A204.1 (cell line): ENCODE data around the gene ZCCHC24.

Source experiments
- FAIRE-seq: peaks from 2 replicates; lab custom pipeline; 2012; peaks lifted over from hg19 to GRCh38; lab: Jason Lieb, UNC

Gene ZCCHC24

GRCh38 chr10:79383974-79384606, 61.3 kb downstream of the ZCCHC24 start:
- FAIRE-seq = no peak

- no peak for FAIRE-seq
Measured at GRCh38 chr10:79382491-79382941, 62.9 kb downstream of the ZCCHC24 start.

GRCh38 chr10:79381804-79382221, 63.6 kb downstream of the ZCCHC24 start:
- no peak for FAIRE-seq

GRCh38 chr10:79380946-79381721, 64.3 kb downstream of the ZCCHC24 start:
- no peak for FAIRE-seq

- no peak for FAIRE-seq
Measured at GRCh38 chr10:79380125-79380945, 65.1 kb downstream of the ZCCHC24 start.

- no peak for FAIRE-seq
Measured at GRCh38 chr10:79379512-79380124, 65.8 kb downstream of the ZCCHC24 start.

GRCh38 chr10:79378647-79379511, 66.5 kb downstream of the ZCCHC24 start:
- FAIRE-seq = no peak

- FAIRE-seq = no peak
Measured at GRCh38 chr10:79378383-79378646, 67.1 kb downstream of the ZCCHC24 start.

- FAIRE-seq = no peak
Measured at GRCh38 chr10:79377557-79378382, 67.7 kb downstream of the ZCCHC24 start.

GRCh38 chr10:79376751-79377556, 68.5 kb downstream of the ZCCHC24 start:
- FAIRE-seq = no peak

GRCh38 chr10:79376078-79376628, 69.3 kb downstream of the ZCCHC24 start:
- no peak for FAIRE-seq

- FAIRE-seq = no peak
Measured at GRCh38 chr10:79375321-79376077, 69.9 kb downstream of the ZCCHC24 start.

- no peak for FAIRE-seq
Measured at GRCh38 chr10:79374312-79375191, 70.9 kb downstream of the ZCCHC24 start.

GRCh38 chr10:79372871-79373270, 72.6 kb downstream of the ZCCHC24 start:
- no peak for FAIRE-seq

GRCh38 chr10:79367426-79368189, 77.8 kb downstream of the ZCCHC24 start:
- no peak for FAIRE-seq

GRCh38 chr10:79361726-79362397, 83.6 kb downstream of the ZCCHC24 start:
- no peak for FAIRE-seq
